ENCODE results near the gene KLHDC9.
"Not testable (repeated sequence)": the region's sequence is repeated elsewhere in the genome, so short reads cannot be mapped to it uniquely, and the experiment has no call there.

Gene KLHDC9

GRCh38 chr1:161098210-161099068 is at the start of gene KLHDC9:
TSS of gene KLHDC9 (plus strand) at chr1:161098361. CDS start at chr1:161098536, 175 bp downstream.
- DNase-seq (ENCODE audit: low spot score), result no peak

- DNase-seq (ENCODE audit: low spot score), result no peak
Observed at GRCh38 chr1:161048949-161049722, 49.0 kb upstream of the KLHDC9 start.

DNA sequence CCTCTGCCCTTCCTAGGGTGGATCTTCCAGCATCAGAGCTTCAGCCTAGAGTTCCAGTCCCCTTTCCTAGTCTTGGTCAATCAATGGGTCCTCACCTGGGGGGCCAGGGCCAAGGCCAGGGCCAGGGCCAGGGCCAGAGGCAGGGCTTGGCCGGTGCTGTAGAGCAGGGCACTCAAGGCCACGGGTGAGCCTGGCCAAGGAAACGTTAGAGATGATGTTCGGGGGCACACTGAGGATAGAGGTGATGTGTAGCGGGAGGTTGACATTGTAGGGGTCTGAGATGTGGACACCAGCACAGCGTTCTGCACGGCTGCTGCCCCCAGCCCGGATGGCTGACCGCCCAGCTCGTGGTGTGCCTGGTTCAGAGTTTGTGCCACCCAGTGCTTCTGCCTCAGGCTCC is 46.9 kb upstream of the KLHDC9 start:
- DNase-seq (ENCODE audit: low spot score), result no peak

DNA sequence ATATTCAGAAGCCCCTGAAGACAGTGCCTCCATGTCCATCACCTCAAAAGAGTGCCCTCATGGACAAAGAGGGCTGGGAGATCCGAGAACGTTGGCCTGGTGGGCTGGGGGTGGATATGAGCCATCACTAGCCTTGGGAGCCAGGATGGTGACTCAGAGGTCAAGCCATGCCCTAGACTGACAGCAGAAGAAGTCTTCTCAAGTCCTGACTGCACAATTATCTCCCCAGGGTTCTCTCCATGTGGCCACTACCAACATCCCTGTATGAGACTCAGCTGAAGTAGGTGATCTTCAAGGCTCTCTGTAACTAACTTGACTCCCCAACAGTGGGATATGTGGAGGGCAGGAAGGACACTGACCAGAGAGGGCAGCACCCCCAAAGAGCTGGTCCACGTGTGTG is 45.3 kb upstream of the KLHDC9 start:
- no peak for DNase-seq (ENCODE audit: low spot score)

GRCh38 chr1:161054232-161054631 is 43.9 kb upstream of the KLHDC9 start:
- no peak for DNase-seq (ENCODE audit: low spot score)

DNA sequence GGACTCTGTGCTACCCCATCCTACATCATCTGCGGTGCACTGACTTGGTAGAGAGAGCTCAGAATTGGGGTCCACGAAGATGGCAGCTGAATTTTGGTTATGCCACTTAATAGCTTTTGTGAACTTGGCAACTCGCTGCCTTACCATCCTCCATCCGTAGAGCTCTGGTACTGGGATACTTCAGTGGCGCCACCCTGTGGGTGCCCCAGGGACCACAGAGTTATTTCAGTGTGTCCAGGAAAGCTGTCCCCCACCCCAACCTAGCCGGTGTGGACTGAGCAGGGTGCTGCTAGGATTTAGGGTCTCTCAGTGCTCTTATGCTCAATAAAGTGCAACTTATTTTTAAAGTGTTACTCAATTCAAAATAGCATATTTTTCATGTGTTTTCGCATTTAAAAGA is 43.4 kb upstream of the KLHDC9 start:
- DNase-seq (ENCODE audit: low spot score), result no peak

- no peak for DNase-seq (ENCODE audit: low spot score)
Observed at GRCh38 chr1:161059293-161059692, 38.9 kb upstream of the KLHDC9 start.

GRCh38 chr1:161061419-161061818 is 36.7 kb upstream of the KLHDC9 start:
- DNase-seq (ENCODE audit: low spot score), result no peak

DNA sequence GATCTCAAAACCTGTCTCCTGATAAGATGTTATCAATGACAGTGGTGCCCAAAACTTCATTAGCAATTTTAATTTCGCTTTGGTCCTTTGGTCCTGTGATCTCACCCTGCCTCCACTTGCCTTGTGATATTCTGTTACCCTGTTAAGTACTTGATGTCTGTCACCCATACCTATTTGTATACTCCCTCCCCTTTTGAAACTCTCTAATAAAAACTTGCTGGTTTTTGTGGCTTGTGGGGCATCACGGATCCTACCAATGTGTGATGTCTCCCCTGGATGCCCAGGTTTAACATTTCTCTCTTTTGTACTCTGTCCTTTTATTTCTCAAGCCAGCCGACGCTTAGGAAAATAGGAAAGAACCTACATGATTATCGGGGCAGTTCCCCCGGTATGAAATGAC is 34.2 kb upstream of the KLHDC9 start:
- not testable (repeated sequence) for DNase-seq (ENCODE audit: low spot score)

DNA sequence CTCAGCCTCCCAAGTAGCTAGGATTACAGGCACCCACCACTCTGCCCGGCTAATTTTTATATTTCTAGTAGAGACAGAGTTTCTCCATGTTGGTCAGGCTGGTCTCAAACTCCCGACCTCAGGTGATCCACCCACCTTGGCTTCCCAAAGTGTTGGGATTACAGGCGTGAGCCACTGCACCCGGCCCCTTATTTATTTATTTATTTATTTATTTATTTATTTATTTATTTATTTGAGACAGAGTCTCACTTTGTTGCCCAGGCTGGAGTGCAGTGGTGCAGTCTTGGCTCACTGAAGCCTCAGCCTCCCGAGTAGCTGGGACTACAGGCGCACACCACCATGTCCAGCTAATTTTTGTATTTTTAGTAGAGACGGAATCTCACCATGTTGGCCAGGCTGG is 32.5 kb upstream of the KLHDC9 start:
- not testable (repeated sequence) for DNase-seq (ENCODE audit: low spot score)

DNA sequence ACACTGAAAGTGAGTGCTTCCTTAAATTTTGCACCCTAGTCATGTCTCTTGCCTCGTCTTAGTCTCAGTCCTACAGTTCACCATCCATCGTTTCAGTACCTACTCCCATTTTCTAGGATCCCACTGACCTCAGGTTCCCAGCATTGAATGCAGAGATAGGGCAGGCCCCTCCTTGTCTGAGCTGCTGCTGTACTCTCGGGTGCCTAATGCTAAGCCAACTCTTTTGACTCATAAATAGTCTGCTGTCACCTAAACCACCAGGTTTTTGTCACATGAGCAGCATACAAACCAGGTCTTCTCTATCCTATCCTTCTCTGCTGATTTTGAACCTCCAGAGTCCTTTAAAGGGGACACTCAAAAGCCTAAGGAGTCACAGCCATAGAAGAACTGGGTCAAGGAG is 31.5 kb upstream of the KLHDC9 start:
- no peak for DNase-seq (ENCODE audit: low spot score)

DNA sequence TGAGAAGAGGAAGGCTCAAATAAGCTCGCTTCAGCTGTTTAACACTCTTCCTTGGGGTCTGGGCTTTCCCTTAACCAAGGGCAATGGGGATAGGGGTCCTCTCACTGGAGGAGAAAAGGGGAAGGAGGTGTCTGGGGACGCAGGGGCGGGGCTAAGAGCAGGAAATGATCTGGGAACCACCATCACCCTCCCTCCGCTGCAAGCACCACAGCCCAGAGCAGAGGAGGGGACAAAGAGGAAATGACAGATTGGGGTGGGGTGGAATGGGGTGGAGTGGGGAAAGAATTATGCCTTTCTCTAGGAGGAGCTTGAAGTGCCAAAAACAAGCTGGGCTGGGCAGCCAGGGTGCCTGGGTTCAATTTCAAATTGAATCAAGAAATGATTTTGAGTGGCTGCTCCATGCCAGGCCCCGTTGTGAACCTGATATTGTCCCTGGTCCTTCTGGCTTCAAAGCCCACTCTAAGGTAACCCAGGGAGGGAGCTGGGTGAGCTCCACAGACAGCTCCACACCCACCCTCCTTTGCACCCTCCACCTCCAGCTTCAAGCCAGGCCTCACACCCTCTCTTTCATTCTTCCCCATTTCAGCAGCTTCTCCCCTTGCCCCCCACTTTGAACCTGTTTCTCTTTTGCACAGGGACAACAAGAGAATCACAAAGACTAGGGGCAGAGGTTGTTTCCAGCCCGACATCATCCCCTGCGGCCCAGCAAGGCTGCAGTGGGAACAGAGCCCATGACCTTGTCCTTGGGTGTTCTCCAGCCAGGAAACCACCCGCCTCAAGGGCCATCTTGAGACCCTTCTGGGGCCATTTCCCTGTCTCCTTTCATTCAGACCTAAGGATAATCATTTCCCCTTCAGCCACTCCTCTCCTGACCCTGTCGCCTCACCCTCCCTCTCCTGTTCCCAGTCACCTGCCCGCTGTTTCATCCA is 29.6 kb upstream of the KLHDC9 start:
- no peak for DNase-seq (ENCODE audit: low spot score)

DNA sequence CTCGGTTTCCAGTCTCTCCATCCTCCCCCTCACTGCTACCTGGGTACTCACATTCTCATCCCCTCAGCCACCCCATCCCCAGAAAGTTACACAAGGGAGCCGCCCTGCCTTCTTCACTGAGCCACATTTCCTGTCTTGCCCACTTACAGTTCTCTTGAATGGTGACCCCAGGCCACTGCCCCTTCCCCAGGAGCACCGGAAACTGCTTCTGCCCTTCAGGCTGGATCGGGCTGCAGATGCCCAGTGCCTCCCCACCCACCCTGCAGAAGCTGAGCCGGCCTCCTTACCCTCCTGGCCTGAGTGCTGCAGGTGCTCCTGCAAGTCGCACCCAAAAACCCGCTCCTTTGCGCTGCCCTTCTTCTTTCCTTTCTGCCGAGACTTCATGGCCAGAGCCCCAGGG is 28.9 kb upstream of the KLHDC9 start:
- no peak for DNase-seq (ENCODE audit: low spot score)

- DNase-seq (ENCODE audit: low spot score), result no peak
Observed at GRCh38 chr1:161069731-161070270, 28.4 kb upstream of the KLHDC9 start, which contains the start of gene ARHGAP30. TSS of gene ARHGAP30 (minus strand) at chr1:161069891. CDS start at chr1:161069624, 267 bp downstream.

- DNase-seq (ENCODE audit: low spot score), result no peak
Observed at GRCh38 chr1:161070761-161071160, 27.4 kb upstream of the KLHDC9 start.

DNA sequence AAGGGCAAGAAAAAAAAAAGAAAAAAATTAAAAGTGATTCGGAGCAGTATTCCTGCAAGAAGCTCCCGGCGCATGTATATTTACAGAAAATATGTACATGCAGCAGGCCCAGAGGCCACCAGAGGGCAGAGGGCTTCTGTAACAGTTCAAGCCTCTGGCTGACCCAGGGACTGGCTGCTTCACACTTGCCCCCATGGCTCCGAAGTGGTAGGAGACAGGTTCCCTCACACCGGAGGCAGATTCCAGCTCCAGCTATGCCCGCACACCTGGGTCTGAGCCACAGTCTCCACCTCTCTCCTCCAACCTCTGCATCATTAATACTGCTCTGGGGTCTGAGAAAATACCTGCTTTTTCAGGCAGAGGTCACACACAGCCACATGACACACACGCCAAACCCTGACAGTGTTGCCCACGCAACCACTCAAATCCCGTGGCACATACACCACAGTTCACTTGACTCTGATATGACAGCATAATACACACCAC is 26.2 kb upstream of the KLHDC9 start:
- no peak for DNase-seq (ENCODE audit: low spot score)

DNA sequence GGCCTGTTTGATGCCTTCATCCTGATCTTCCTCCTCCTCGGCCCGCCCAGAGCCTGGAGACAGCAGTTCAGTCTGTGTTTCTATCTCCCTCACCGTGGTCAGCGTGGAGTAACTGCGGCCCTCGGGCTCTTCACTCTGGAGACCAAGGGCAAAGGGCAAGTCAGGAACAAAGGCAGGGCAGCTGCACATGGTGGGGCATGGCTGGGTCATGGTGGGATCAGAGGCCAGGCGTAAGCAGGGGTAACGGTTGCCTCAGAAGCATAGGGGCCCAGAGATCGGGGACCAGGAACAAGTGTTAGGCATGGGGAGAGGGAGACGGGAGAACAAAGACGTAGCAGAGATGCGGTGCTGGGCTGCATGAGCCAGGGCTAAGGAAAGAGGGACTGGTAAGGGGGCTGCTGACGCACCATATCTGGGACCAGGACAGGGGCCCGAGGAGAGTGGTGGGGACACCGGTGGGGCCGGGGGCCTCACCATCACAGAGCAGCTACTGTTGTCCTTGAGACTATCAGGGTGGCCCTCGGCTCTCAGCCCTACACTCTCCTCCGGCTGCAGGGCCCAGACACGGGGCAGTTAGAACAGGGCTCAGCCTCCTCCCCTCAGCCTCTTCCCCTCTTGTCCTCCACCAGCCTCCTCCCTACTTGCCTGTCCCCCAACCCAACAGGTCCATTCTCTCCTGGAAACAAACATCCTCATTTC is 25.3 kb upstream of the KLHDC9 start:
- no peak for DNase-seq (ENCODE audit: low spot score)

DNA sequence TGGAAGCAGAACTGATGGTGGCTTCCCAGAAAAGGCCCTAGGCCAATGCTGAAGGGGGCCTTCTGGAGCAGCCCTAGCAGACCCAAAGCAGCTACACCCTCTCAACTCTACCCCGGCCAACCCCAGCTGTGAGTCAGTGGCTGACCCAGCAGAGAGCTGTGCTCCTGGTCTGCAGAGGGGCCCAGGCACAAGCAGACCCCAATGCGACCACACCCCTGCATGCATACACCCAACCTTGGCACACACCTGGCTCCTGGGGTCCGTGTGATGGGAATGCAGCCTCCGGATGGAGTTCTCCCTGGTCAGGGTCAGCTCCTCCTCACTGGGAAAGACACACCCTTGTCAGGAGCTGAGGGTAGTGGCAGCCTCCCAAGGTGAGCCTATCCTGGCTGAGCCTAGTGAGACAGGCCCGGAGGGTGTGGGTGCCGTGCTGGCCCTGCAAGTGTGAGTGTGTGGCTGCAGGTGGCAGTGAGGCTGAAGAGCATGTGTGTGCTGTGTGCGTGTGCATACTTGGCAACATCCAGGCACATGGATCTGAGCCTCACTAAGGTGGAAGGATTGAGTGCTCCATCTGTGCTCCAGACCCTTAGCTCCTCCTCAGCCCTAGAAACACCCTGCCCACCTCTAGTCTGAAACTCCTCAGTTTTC is 24.6 kb upstream of the KLHDC9 start:
- no peak for DNase-seq (ENCODE audit: low spot score)

GRCh38 chr1:161074676-161075368 is 23.3 kb upstream of the KLHDC9 start:
- DNase-seq (ENCODE audit: low spot score), result no peak

- DNase-seq (ENCODE audit: low spot score), result no peak
Observed at GRCh38 chr1:161076410-161076809, 21.8 kb upstream of the KLHDC9 start.
